Effector memory CD4-positive, alpha-beta T cell (primary cell): Measurements from ENCODE around the gene ABAT.

Source experiments
- DNase-seq, 3 donors: peaks; one replicate each; pipeline ENCODE4 v3.0.0-alpha.2; 2020
- H3K27ac ChIP-seq: 2 replicates; pipeline ENCODE4 v1.7.0; 2013; ENCODE audit warnings: mild to moderate bottlenecking, low read length, moderate library complexity; ENCODE audit not compliant: insufficient read depth, poor library complexity, severe bottlenecking
- H3K27me3 ChIP-seq: replicated peaks from 2 replicates; pipeline ENCODE4 v1.7.0; 2013; ENCODE audit warnings: mild to moderate bottlenecking, low read length; ENCODE audit not compliant: insufficient read depth, control insufficient read depth, poor library complexity, severe bottlenecking
- H3K36me3 ChIP-seq: 2 replicates; pipeline ENCODE4 v1.7.0; 2013; ENCODE audit warnings: mild to moderate bottlenecking, low read length, moderate library complexity; ENCODE audit not compliant: control insufficient read depth, insufficient read depth
- H3K4me1 ChIP-seq: 2 replicates; pipeline ENCODE4 v1.7.0; 2013; ENCODE audit warnings: low read length, mild to moderate bottlenecking; ENCODE audit not compliant: control insufficient read depth, insufficient read depth, poor library complexity, severe bottlenecking
- H3K4me3 ChIP-seq: 2 replicates; pipeline ENCODE4 v1.7.0; 2013; ENCODE audit warnings: low read length, low read depth, mild to moderate bottlenecking; ENCODE audit not compliant: insufficient read depth, poor library complexity, severe bottlenecking
- H3K9me3 ChIP-seq: 2 replicates; pipeline ENCODE4 v1.7.0; 2013; ENCODE audit warnings: mild to moderate bottlenecking, low read length, moderate library complexity; ENCODE audit not compliant: control insufficient read depth

The ABAT gene

DNA sequence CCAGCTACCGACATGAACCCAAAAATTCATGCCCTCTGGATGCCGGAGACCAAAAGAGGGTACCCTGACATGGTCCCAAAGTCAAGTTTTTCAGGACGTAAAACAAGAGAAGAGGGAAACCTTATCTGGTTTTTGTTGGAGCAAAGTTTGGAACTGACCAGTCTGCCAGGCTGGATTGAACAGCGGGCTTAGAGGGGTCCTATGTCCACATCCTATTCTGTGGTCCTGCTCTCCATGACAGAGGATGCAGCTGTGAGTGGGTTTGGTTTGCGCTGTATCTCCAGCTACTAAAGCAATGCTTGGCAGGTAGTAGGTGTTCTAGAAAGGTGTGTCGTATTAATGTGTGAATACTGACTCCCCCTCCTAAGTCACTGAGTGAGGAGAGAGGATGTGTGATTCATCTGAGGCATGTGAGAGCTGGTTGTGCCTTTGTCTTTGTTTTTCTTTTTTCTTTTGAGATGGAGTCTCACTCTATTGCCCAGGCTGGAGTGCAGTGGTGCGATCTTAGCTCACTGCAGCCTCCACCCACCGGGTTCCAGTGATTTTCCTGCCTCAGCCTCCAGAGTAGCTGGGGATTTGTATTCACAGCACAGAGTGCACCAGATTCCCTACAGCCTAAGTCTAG, 154.2 kb downstream of the ABAT start:
- Histone ChIP-seq H3K4me3 (no peak overlapping the region), H3K36me3 (peaks cover 11% of the 10 kb centered on the region), H3K4me1 (no peaks in the 10 kb centered on the region), H3K27me3 (no peaks in the 10 kb centered on the region), H3K9me3 (no peaks in the 10 kb centered on the region), H3K27ac (no peak overlapping the region)
- DNase-seq, result no peak

- no peaks in the 10 kb centered on the region for H3K9me3 ChIP-seq
- no peak overlapping the region for H3K27ac ChIP-seq
- peaks cover 11% of the 10 kb centered on the region for H3K36me3 ChIP-seq
- H3K27me3 ChIP-seq, result no peaks in the 10 kb centered on the region
- H3K4me3 ChIP-seq, result no peak overlapping the region
- no peaks in the 10 kb centered on the region for H3K4me1 ChIP-seq
- no peak for DNase-seq
Observed at GRCh38 chr16:8831450-8831849, 157.0 kb downstream of the ABAT start.

- DNase-seq, result no peak
- H3K27me3 ChIP-seq, result no peaks in the 10 kb centered on the region
- H3K36me3 ChIP-seq, result peaks cover 11% of the 10 kb centered on the region
- H3K9me3 ChIP-seq, result no peaks in the 10 kb centered on the region
- no peak overlapping the region for H3K4me3 ChIP-seq
- H3K27ac ChIP-seq, result no peak overlapping the region
- H3K4me1 ChIP-seq, result no peaks in the 10 kb centered on the region
Observed at GRCh38 chr16:8831871-8832716, 157.7 kb downstream of the ABAT start.

DNA sequence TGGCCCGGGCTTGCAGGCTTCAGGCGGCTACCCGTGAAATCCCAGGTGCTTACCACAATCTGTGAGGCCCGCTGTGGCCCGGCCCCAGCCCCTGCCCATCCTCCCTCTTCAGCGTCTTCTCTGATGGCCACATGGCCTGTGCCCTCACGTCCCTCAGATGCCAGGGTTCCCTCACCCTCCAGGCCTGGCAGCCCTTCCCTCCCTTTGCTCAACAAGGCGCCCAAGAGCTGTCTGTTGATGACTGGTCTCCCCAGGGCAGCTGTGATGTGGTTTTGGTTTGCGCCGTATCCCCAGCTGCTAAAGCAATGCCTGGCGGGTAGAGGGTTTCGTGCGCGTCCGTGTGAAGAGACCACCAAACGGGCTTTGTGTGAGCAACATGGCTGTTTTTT, 158.3 kb downstream of the ABAT start:
- Histone ChIP-seq H3K4me1 (no peaks in the 10 kb centered on the region), H3K27ac (no peak overlapping the region), H3K27me3 (no peaks in the 10 kb centered on the region), H3K9me3 (no peaks in the 10 kb centered on the region), H3K36me3 (peaks cover 11% of the 10 kb centered on the region), H3K4me3 (no peak overlapping the region)
- no peak for DNase-seq
